ENCODE results near the gene SLC5A9. TPM values are rescaled to one million over a fixed set of nuclear protein-coding genes. Genes with fewer than 3 reads are reported as not detected.

Gene SLC5A9
- polyA plus RNA-seq, 2 of the 4 experiments (the other 2 are of a cell fraction) = 0.03 to 0.21 TPM

DNA sequence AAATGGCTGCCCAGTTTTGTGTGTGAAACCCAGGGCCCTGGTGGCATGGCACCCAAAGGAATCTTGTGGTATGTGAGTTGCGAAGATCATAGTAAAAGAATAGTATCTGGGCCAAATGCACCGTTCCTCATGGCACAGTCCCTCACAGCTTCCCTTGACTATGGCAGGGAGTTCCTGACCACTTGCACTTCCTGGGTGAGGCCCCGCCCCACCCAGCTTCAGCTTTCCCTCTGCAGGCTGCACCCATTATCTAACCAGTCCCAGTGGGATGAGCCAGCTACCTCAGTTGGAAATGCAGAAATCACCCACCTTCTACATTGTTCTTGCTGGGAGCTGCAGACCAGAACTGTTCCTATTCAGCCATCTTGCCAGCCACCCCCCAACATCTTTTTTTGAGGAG is 63.0 kb downstream of the SLC5A9 start:
- no peak for TF ChIP-seq KDM5A (IDR thresholded peaks at IDR 0.05)
- no peak for TF ChIP-seq CEBPB (IDR thresholded peaks at IDR 0.05)
- TF ChIP-seq RAD21 (conservative IDR thresholded peaks at IDR 0.05 in 1 of 2, IDR thresholded peaks at IDR 0.05 in 1 of 2) = no peak
- TF ChIP-seq HEYL (CRISPR knock-in tag; IDR thresholded peaks at IDR 0.05) = no peak
- TF ChIP-seq CHD4 (IDR thresholded peaks at IDR 0.05; ENCODE audit: borderline replicate concordance) = no peak
- no peak for TF ChIP-seq JUNB (IDR thresholded peaks at IDR 0.05)
- TF ChIP-seq EHMT2 (IDR thresholded peaks at IDR 0.05; ENCODE audit: low read depth) = no peak
- TF ChIP-seq, protein P1, sequence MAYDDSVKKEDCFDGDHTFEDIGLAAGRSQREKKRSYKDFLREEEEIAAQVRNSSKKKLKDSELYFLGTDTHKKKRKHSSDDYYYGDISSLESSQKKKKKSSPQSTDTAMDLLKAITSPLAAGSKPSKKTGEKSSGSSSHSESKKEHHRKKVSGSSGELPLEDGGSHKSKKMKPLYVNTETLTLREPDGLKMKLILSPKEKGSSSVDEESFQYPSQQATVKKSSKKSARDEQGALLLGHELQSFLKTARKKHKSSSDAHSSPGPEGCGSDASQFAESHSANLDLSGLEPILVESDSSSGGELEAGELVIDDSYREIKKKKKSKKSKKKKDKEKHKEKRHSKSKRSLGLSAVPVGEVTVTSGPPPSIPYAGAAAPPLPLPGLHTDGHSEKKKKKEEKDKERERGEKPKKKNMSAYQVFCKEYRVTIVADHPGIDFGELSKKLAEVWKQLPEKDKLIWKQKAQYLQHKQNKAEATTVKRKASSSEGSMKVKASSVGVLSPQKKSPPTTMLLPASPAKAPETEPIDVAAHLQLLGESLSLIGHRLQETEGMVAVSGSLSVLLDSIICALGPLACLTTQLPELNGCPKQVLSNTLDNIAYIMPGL (CRISPR knock-in tag; IDR thresholded peaks at IDR 0.05; ENCODE audit: borderline replicate concordance) = no peak
- TF ChIP-seq, protein P2, sequence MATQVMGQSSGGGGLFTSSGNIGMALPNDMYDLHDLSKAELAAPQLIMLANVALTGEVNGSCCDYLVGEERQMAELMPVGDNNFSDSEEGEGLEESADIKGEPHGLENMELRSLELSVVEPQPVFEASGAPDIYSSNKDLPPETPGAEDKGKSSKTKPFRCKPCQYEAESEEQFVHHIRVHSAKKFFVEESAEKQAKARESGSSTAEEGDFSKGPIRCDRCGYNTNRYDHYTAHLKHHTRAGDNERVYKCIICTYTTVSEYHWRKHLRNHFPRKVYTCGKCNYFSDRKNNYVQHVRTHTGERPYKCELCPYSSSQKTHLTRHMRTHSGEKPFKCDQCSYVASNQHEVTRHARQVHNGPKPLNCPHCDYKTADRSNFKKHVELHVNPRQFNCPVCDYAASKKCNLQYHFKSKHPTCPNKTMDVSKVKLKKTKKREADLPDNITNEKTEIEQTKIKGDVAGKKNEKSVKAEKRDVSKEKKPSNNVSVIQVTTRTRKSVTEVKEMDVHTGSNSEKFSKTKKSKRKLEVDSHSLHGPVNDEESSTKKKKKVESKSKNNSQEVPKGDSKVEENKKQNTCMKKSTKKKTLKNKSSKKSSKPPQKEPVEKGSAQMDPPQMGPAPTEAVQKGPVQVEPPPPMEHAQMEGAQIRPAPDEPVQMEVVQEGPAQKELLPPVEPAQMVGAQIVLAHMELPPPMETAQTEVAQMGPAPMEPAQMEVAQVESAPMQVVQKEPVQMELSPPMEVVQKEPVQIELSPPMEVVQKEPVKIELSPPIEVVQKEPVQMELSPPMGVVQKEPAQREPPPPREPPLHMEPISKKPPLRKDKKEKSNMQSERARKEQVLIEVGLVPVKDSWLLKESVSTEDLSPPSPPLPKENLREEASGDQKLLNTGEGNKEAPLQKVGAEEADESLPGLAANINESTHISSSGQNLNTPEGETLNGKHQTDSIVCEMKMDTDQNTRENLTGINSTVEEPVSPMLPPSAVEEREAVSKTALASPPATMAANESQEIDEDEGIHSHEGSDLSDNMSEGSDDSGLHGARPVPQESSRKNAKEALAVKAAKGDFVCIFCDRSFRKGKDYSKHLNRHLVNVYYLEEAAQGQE (IDR thresholded peaks at IDR 0.05) = no peak
- no peak for TF ChIP-seq POLR2AphosphoS2 (conservative IDR thresholded peaks at IDR 0.05; ENCODE audit: low read length)
- TF ChIP-seq FOSL2 (IDR thresholded peaks at IDR 0.05) = no peak
- TF ChIP-seq FOSL2 (CRISPR knock-in tag; IDR thresholded peaks at IDR 0.05) = no peak
- TF ChIP-seq, protein P3, sequence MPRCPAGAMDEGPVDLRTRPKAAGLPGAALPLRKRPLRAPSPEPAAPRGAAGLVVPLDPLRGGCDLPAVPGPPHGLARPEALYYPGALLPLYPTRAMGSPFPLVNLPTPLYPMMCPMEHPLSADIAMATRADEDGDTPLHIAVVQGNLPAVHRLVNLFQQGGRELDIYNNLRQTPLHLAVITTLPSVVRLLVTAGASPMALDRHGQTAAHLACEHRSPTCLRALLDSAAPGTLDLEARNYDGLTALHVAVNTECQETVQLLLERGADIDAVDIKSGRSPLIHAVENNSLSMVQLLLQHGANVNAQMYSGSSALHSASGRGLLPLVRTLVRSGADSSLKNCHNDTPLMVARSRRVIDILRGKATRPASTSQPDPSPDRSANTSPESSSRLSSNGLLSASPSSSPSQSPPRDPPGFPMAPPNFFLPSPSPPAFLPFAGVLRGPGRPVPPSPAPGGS (IDR thresholded peaks at IDR 0.05) = no peak
- TF ChIP-seq MAFK (IDR thresholded peaks at IDR 0.05; ENCODE audit: partially characterized antibody) = no peak
- TF ChIP-seq RNF2 (IDR thresholded peaks at IDR 0.05; ENCODE audit: borderline replicate concordance, low read depth) = no peak
- no peak for TF ChIP-seq HOXA7 (CRISPR knock-in tag; IDR thresholded peaks at IDR 0.05)
- TF ChIP-seq, protein P4, sequence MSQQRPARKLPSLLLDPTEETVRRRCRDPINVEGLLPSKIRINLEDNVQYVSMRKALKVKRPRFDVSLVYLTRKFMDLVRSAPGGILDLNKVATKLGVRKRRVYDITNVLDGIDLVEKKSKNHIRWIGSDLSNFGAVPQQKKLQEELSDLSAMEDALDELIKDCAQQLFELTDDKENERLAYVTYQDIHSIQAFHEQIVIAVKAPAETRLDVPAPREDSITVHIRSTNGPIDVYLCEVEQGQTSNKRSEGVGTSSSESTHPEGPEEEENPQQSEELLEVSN (IDR thresholded peaks at IDR 0.05; ENCODE audit: borderline replicate concordance, low read depth) = no peak
- no peak for TF ChIP-seq ZC3H11A (IDR thresholded peaks at IDR 0.05)
- TF ChIP-seq, protein P5, sequence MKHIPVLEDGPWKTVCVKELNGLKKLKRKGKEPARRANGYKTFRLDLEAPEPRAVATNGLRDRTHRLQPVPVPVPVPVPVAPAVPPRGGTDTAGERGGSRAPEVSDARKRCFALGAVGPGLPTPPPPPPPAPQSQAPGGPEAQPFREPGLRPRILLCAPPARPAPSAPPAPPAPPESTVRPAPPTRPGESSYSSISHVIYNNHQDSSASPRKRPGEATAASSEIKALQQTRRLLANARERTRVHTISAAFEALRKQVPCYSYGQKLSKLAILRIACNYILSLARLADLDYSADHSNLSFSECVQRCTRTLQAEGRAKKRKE (CRISPR knock-in tag; IDR thresholded peaks at IDR 0.05; ENCODE audit: low read depth) = no peak
- no peak for TF ChIP-seq EHF (CRISPR knock-in tag; IDR thresholded peaks at IDR 0.05)
- ChIA-PET POLR2A (no interaction called here), CTCF (interaction anchor here (0.8 kb wide), 1 partner anchor 213 kb away, joined by 4 read pairs; no protein-coding TSS in a partner anchor)
- Histone ChIP-seq H3K27ac (no peak overlapping the region), H3K4me3 (no peak overlapping the region), H3K4me1 (no peaks in the 10 kb centered on the region), H3K4me2 (no peak overlapping the region), H3K9me3 (no peaks in the 10 kb centered on the region)
- 44% methylated on average over 2 of the region's 3 CpGs for WGBS (ENCODE audit: missing lambda C conversion rate)
- FAIRE-seq = no peak
- no peak for ATAC-seq
- no peak for DNase-seq (ENCODE audit: low read depth in 1 of 2, low spot score in 1 of 2)

Data from A549 (cell line).